Measurements from ENCODE around the gene PDZD2.

- TF ChIP-seq CTCF (IDR thresholded peaks at IDR 0.05; ENCODE audit: poor library complexity) (no peak), EZH2 (IDR thresholded peaks at IDR 0.05; ENCODE audit: borderline replicate concordance) (no peak)
Measured at GRCh38 chr5:32151198-32151597, 512.3 kb downstream of the PDZD2 start.

Data from hepatocyte (in vitro differentiated cells).